Measurements from ENCODE around the gene TGFB1I1. TPM values are rescaled to one million over a fixed set of nuclear protein-coding genes. Genes with fewer than 3 reads are reported as not detected.

TGFB1I1 gene
- total and polyA plus RNA-seq, 2 experiments from 2014 or later = 4.1 to 4.2 TPM

DNA sequence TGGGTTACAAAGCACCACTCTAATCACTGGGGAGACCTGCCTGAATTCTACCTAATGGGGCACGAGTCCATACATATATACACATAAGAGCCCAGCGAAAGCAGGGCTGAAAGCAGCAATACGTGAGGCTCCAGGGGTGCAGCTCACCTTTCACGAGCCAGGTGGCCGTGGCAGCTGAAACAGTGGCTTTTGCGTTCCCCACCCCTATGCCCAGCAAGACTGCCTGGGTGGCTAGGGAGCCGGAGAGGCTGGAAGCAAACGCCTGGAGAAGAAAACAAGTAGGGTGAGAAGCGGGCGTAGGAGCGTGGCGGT lies 35.6 kb downstream of the TGFB1I1 start:
- Histone ChIP-seq H3K4me1 (ENCODE audit: insufficient read depth) (peaks cover 15% of the 10 kb centered on the region), H3K4me3 (peak overlapping the region; percentile 97), H4K20me1 (replicated peaks; ENCODE audit: insufficient read depth) (peaks cover 4% of the 10 kb centered on the region; the same call in 1 of the 2 replicates), H2AFZ (peak overlapping the region; percentile 86), H3K9me2 (ENCODE audit: insufficient read depth) (no peaks in the 10 kb centered on the region), H3F3A (replicated peaks; ENCODE audit: low read depth) (no peaks in the 10 kb centered on the region), H3K4me2 (peak overlapping the region; percentile 94), H3K27ac (ENCODE audit: low read depth) (peak overlapping the region; percentile 83; the same call in 1 of the 2 replicates), H3K79me2 (replicated peaks; ENCODE audit: insufficient read depth) (peaks cover 8% of the 10 kb centered on the region), H3K36me3 (ENCODE audit: insufficient read depth) (no peaks in the 10 kb centered on the region), H3K27me3 (ENCODE audit: insufficient read depth) (no peaks in the 10 kb centered on the region)
- Mint-ChIP-seq H3K4me1 (peaks cover 18% of the 10 kb centered on the region), H3K27me3 (ENCODE audit: insufficient read depth, low read depth, poor library complexity) (peaks cover 7% of the 10 kb centered on the region), H3K27ac (peak overlapping the region; percentile 48), H3K9me3 (no peaks in the 10 kb centered on the region; the same call in 2 of the 3 replicates), H3K36me3 (ENCODE audit: low read depth) (peaks cover 4% of the 10 kb centered on the region; the same call in 2 of the 3 replicates), H3K4me3 (peak overlapping the region; percentile 83)
- no peak for TF ChIP-seq JUNB (IDR thresholded peaks at IDR 0.05; ENCODE audit: unreplicated experiment)
- TF ChIP-seq NANOG (IDR thresholded peaks at IDR 0.05; ENCODE audit: borderline replicate concordance) = no peak
- TF ChIP-seq, protein P1, sequence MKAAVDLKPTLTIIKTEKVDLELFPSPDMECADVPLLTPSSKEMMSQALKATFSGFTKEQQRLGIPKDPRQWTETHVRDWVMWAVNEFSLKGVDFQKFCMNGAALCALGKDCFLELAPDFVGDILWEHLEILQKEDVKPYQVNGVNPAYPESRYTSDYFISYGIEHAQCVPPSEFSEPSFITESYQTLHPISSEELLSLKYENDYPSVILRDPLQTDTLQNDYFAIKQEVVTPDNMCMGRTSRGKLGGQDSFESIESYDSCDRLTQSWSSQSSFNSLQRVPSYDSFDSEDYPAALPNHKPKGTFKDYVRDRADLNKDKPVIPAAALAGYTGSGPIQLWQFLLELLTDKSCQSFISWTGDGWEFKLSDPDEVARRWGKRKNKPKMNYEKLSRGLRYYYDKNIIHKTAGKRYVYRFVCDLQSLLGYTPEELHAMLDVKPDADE (IDR thresholded peaks at IDR 0.05) = no peak
- TF ChIP-seq ZNF331 (CRISPR knock-in tag; IDR thresholded peaks at IDR 0.05; ENCODE audit: low read depth) = no peak
- TF ChIP-seq EZH2phosphoT487 (IDR thresholded peaks at IDR 0.05; ENCODE audit: unreplicated experiment) = no peak
- TF ChIP-seq POLR2AphosphoS5 (IDR thresholded peaks at IDR 0.05; ENCODE audit: low read depth) = no peak
- TF ChIP-seq CREB1 (CRISPR knock-in tag; IDR thresholded peaks at IDR 0.05; ENCODE audit: low read depth) = no peak
- TF ChIP-seq ZNF114 (CRISPR knock-in tag; IDR thresholded peaks at IDR 0.05) = no peak
- TF ChIP-seq, protein P2, sequence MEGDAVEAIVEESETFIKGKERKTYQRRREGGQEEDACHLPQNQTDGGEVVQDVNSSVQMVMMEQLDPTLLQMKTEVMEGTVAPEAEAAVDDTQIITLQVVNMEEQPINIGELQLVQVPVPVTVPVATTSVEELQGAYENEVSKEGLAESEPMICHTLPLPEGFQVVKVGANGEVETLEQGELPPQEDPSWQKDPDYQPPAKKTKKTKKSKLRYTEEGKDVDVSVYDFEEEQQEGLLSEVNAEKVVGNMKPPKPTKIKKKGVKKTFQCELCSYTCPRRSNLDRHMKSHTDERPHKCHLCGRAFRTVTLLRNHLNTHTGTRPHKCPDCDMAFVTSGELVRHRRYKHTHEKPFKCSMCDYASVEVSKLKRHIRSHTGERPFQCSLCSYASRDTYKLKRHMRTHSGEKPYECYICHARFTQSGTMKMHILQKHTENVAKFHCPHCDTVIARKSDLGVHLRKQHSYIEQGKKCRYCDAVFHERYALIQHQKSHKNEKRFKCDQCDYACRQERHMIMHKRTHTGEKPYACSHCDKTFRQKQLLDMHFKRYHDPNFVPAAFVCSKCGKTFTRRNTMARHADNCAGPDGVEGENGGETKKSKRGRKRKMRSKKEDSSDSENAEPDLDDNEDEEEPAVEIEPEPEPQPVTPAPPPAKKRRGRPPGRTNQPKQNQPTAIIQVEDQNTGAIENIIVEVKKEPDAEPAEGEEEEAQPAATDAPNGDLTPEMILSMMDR (conservative IDR thresholded peaks at IDR 0.05; ENCODE audit: low read depth in 2 of 2) = no peak
- TF ChIP-seq, protein P3, sequence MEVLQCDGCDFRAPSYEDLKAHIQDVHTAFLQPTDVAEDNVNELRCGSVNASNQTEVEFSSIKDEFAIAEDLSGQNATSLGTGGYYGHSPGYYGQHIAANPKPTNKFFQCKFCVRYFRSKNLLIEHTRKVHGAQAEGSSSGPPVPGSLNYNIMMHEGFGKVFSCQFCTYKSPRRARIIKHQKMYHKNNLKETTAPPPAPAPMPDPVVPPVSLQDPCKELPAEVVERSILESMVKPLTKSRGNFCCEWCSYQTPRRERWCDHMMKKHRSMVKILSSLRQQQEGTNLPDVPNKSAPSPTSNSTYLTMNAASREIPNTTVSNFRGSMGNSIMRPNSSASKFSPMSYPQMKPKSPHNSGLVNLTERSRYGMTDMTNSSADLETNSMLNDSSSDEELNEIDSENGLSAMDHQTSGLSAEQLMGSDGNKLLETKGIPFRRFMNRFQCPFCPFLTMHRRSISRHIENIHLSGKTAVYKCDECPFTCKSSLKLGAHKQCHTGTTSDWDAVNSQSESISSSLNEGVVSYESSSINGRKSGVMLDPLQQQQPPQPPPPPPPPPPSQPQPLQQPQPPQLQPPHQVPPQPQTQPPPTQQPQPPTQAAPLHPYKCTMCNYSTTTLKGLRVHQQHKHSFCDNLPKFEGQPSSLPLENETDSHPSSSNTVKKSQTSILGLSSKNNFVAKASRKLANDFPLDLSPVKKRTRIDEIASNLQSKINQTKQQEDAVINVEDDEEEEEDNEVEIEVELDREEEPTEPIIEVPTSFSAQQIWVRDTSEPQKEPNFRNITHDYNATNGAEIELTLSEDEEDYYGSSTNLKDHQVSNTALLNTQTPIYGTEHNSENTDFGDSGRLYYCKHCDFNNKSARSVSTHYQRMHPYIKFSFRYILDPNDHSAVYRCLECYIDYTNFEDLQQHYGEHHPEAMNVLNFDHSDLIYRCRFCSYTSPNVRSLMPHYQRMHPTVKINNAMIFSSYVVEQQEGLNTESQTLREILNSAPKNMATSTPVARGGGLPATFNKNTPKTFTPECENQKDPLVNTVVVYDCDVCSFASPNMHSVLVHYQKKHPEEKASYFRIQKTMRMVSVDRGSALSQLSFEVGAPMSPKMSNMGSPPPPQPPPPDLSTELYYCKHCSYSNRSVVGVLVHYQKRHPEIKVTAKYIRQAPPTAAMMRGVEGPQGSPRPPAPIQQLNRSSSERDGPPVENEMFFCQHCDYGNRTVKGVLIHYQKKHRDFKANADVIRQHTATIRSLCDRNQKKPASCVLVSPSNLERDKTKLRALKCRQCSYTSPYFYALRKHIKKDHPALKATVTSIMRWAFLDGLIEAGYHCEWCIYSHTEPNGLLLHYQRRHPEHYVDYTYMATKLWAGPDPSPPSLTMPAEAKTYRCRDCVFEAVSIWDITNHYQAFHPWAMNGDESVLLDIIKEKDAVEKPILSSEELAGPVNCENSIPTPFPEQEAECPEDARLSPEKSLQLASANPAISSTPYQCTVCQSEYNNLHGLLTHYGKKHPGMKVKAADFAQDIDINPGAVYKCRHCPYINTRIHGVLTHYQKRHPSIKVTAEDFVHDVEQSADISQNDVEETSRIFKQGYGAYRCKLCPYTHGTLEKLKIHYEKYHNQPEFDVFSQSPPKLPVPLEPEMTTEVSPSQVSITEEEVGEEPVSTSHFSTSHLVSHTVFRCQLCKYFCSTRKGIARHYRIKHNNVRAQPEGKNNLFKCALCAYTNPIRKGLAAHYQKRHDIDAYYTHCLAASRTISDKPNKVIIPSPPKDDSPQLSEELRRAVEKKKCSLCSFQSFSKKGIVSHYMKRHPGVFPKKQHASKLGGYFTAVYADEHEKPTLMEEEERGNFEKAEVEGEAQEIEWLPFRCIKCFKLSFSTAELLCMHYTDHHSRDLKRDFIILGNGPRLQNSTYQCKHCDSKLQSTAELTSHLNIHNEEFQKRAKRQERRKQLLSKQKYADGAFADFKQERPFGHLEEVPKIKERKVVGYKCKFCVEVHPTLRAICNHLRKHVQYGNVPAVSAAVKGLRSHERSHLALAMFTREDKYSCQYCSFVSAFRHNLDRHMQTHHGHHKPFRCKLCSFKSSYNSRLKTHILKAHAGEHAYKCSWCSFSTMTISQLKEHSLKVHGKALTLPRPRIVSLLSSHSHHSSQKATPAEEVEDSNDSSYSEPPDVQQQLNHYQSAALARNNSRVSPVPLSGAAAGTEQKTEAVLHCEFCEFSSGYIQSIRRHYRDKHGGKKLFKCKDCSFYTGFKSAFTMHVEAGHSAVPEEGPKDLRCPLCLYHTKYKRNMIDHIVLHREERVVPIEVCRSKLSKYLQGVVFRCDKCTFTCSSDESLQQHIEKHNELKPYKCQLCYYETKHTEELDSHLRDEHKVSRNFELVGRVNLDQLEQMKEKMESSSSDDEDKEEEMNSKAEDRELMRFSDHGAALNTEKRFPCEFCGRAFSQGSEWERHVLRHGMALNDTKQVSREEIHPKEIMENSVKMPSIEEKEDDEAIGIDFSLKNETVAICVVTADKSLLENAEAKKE (CRISPR knock-in tag; IDR thresholded peaks at IDR 0.05) = no peak
- TF ChIP-seq, protein P4, sequence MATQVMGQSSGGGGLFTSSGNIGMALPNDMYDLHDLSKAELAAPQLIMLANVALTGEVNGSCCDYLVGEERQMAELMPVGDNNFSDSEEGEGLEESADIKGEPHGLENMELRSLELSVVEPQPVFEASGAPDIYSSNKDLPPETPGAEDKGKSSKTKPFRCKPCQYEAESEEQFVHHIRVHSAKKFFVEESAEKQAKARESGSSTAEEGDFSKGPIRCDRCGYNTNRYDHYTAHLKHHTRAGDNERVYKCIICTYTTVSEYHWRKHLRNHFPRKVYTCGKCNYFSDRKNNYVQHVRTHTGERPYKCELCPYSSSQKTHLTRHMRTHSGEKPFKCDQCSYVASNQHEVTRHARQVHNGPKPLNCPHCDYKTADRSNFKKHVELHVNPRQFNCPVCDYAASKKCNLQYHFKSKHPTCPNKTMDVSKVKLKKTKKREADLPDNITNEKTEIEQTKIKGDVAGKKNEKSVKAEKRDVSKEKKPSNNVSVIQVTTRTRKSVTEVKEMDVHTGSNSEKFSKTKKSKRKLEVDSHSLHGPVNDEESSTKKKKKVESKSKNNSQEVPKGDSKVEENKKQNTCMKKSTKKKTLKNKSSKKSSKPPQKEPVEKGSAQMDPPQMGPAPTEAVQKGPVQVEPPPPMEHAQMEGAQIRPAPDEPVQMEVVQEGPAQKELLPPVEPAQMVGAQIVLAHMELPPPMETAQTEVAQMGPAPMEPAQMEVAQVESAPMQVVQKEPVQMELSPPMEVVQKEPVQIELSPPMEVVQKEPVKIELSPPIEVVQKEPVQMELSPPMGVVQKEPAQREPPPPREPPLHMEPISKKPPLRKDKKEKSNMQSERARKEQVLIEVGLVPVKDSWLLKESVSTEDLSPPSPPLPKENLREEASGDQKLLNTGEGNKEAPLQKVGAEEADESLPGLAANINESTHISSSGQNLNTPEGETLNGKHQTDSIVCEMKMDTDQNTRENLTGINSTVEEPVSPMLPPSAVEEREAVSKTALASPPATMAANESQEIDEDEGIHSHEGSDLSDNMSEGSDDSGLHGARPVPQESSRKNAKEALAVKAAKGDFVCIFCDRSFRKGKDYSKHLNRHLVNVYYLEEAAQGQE (IDR thresholded peaks at IDR 0.05; ENCODE audit: unreplicated experiment) = no peak
- peak; percentile 16; the same call in 1 of the 3 replicates for ATAC-seq
- no peak for DNase-seq (ENCODE audit: low spot score)

Data from GM23338 (cell line).